ENCODE measurements around the gene PRDM12.

The PRDM12 gene

GRCh38 chr9:130729145-130729544 is 64.8 kb downstream of the PRDM12 start:
- DNase-seq (ENCODE audit: low spot score) = no peak
- H3K9me3 Mint-ChIP-seq = no peaks in the 10 kb centered on the region
- no peaks in the 10 kb centered on the region for H3K27me3 Mint-ChIP-seq (ENCODE audit: low read depth)
- no peak overlapping the region for H3K27ac Mint-ChIP-seq
- peaks cover 8% of the 10 kb centered on the region for H3K4me1 Mint-ChIP-seq (ENCODE audit: low read depth)
- no peak overlapping the region for H3K4me3 Mint-ChIP-seq
- H3K36me3 Mint-ChIP-seq (ENCODE audit: low read depth) = no peaks in the 10 kb centered on the region

GRCh38 chr9:130731355-130731754 is 67.0 kb downstream of the PRDM12 start:
- no peaks in the 10 kb centered on the region for H3K36me3 Mint-ChIP-seq (ENCODE audit: low read depth)
- peaks cover 6% of the 10 kb centered on the region for H3K4me1 Mint-ChIP-seq (ENCODE audit: low read depth)
- DNase-seq (ENCODE audit: low spot score) = no peak
- H3K9me3 Mint-ChIP-seq = no peaks in the 10 kb centered on the region
- no peak overlapping the region for H3K27ac Mint-ChIP-seq
- H3K4me3 Mint-ChIP-seq = no peak overlapping the region
- H3K27me3 Mint-ChIP-seq (ENCODE audit: low read depth) = no peaks in the 10 kb centered on the region

- Mint-ChIP-seq H3K36me3 (ENCODE audit: low read depth) (no peaks in the 10 kb centered on the region), H3K4me3 (no peak overlapping the region), H3K27ac (no peak overlapping the region), H3K27me3 (ENCODE audit: low read depth) (no peaks in the 10 kb centered on the region), H3K4me1 (ENCODE audit: low read depth) (peaks cover 6% of the 10 kb centered on the region), H3K9me3 (no peaks in the 10 kb centered on the region)
- DNase-seq (ENCODE audit: low spot score) = no peak
Measured at GRCh38 chr9:130732136-130732535, 67.7 kb downstream of the PRDM12 start.
